Colonic mucosa (tissue), 4 donors: ENCODE data around the gene LRRC10B. TPM values are rescaled to one million over a fixed set of nuclear protein-coding genes. Genes with fewer than 3 reads are reported as not detected.

ENCODE experiments used
- DNase-seq: peaks from one replicate; pipeline ENCODE4 v3.0.0-alpha.2; 2020
- H3K27ac ChIP-seq: fragments of 200-600 bp; one replicate; pipeline ENCODE4 v1.8.0; 2021
- H3K27me3 ChIP-seq: fragments of 200-600 bp; one replicate; pipeline ENCODE4 v1.8.0; 2021
- H3K36me3 ChIP-seq: fragments of 200-600 bp; one replicate; pipeline ENCODE4 v1.8.0; 2021
- H3K4me1 ChIP-seq: fragments of 200-600 bp; one replicate; pipeline ENCODE4 v1.8.0; 2021; ENCODE audit warnings: mild to moderate bottlenecking
- H3K4me3 ChIP-seq: fragments of 200-600 bp; one replicate; pipeline ENCODE4 v1.8.0; 2021
- H3K9ac ChIP-seq, 2 donors: one replicate each; pipeline ENCODE4 v1.7.0; 2013; ENCODE audit warnings: control low read depth in 2 of 2, low read depth in 2 of 2, low read length in 2 of 2
- H3K9me3 ChIP-seq: fragments of 200-600 bp; one replicate; pipeline ENCODE4 v1.8.0; 2021
- intact Hi-C: fragments of 100-400 bp; cut with DNase I; formaldehyde crosslinking; loops from one replicate; pipeline ENCODE4 v1.14.1; 2022
- total RNA-seq, 2 donors: library from RNA; stranded (reverse); fragmentation: NEBNext Ultra II Directional in 1 of 2; extraction: Animal tissue kit (Norgen Biotek cat#: 25700) in 1 of 2; gene quantifications; one replicate each; pipeline ENCODE4 v1.2.1, GENCODE V29; 2021
- TF ChIP-seq, protein P1 (sequence below): fragments of 200-600 bp; IDR thresholded peaks from one replicate; pipeline ENCODE4 v1.8.0; 2022; ENCODE audit warnings: antibody characterized with exemption, mild to moderate bottlenecking
- donor health status: healthy.
- donor health status: DM: no; HTN: no; CAD: no.
- donor health status: DM: no; HTN: no; CAD: no.

The LRRC10B gene
- total RNA-seq, 2 donors from 2014 or later = 0.54 to 1.3 TPM

DNA sequence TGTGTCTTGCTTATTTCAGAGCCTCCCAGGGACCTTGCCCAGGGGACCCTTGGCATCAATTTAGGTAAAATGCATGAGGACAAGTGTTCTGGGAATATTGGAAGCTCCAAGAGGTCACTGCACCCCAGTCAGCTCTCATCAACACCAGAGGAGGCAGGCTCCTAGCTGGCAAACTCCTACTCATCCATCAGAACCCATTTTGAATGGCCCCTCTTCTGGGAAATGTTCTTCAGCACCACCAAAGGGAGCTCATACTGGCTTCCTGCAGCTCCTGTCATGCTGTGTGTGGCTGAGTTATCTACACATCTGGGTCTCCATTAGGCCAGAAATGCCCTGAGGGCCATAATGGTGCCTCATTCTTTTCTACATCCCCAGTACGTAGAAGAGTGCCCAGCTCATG is 17.7 kb downstream of the LRRC10B start:
- intact Hi-C loops = loop anchor here (5.0 kb wide), 1 partner anchor 101 kb away; no protein-coding TSS in a partner anchor
- no peak overlapping the region for H3K4me3 ChIP-seq
- DNase-seq = no peak
- H3K4me1 ChIP-seq = no peaks in the 10 kb centered on the region
- H3K9me3 ChIP-seq = no peaks in the 10 kb centered on the region
- no peak overlapping the region for H3K27ac ChIP-seq
- TF ChIP-seq, protein P1, sequence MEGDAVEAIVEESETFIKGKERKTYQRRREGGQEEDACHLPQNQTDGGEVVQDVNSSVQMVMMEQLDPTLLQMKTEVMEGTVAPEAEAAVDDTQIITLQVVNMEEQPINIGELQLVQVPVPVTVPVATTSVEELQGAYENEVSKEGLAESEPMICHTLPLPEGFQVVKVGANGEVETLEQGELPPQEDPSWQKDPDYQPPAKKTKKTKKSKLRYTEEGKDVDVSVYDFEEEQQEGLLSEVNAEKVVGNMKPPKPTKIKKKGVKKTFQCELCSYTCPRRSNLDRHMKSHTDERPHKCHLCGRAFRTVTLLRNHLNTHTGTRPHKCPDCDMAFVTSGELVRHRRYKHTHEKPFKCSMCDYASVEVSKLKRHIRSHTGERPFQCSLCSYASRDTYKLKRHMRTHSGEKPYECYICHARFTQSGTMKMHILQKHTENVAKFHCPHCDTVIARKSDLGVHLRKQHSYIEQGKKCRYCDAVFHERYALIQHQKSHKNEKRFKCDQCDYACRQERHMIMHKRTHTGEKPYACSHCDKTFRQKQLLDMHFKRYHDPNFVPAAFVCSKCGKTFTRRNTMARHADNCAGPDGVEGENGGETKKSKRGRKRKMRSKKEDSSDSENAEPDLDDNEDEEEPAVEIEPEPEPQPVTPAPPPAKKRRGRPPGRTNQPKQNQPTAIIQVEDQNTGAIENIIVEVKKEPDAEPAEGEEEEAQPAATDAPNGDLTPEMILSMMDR = no peak
- no peaks in the 10 kb centered on the region for H3K27me3 ChIP-seq
- no peak overlapping the region for H3K9ac ChIP-seq
- H3K36me3 ChIP-seq = no peaks in the 10 kb centered on the region

DNA sequence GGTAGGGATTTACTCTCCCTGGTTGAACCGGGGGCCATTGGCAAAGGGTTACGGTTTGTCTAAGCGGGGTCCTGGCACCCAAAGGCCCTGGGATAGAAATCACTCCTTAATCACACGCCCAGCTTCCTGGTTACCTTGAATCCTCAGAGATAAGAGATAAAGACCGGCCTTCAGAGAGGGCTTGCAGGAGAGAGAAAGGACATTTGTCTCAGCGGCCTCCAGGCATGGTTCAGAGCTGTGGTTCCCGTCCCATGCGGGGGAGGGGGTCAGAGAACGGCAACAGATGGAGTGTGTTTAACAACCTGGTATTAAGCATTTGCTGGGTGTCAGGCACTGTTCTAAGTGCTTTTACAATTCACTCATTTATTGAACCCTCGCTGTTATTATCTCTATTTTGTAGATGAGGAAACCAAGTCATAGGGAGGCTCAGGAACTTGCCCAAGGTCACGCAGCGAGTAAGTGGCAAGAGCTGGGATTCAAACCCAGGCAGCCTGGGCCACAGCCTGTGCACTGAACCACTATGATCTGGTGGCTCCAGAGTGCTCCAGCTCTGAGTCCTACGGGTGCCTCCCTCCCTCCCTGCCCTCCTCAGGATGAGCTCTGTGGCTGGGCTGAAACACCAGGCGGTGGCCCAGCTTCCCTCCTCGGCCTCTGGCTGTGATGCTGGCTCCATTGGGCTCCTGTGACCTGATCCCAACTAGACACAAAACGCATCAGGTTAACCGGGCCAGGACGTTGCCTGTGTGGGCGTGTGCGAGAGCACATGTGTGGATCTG is 18.6 kb downstream of the LRRC10B start:
- no peaks in the 10 kb centered on the region for H3K27me3 ChIP-seq
- no peaks in the 10 kb centered on the region for H3K36me3 ChIP-seq
- intact Hi-C loops = loop anchor here (5.0 kb wide), 1 partner anchor 100 kb away; no protein-coding TSS in a partner anchor
- no peaks in the 10 kb centered on the region for H3K9me3 ChIP-seq
- no peak overlapping the region for H3K4me3 ChIP-seq
- no peak overlapping the region for H3K27ac ChIP-seq
- H3K9ac ChIP-seq = no peak overlapping the region
- peaks cover under 1% of the 10 kb centered on the region for H3K4me1 ChIP-seq
- DNase-seq = no peak
- TF ChIP-seq, protein P1 = no peak

- Histone ChIP-seq H3K27ac (no peak overlapping the region), H3K9ac (no peak overlapping the region), H3K4me3 (no peak overlapping the region), H3K9me3 (no peaks in the 10 kb centered on the region), H3K36me3 (no peaks in the 10 kb centered on the region), H3K27me3 (no peaks in the 10 kb centered on the region), H3K4me1 (peaks cover 10% of the 10 kb centered on the region)
- intact Hi-C loops = loop anchor here (5.0 kb wide), 1 partner anchor 99 kb away; no protein-coding TSS in a partner anchor
- DNase-seq = no peak
- TF ChIP-seq, protein P1 = no peak
Observed at GRCh38 chr11:61528114-61528513, 19.6 kb downstream of the LRRC10B start.

- no peaks in the 10 kb centered on the region for H3K27me3 ChIP-seq
- H3K27ac ChIP-seq = no peak overlapping the region
- H3K4me1 ChIP-seq = peaks cover 18% of the 10 kb centered on the region
- no peaks in the 10 kb centered on the region for H3K36me3 ChIP-seq
- no peaks in the 10 kb centered on the region for H3K9me3 ChIP-seq
- TF ChIP-seq, protein P1 = no peak
- no peak overlapping the region for H3K4me3 ChIP-seq
- DNase-seq = no peak
- no peak overlapping the region for H3K9ac ChIP-seq
- intact Hi-C loops = loop anchor here (5.0 kb wide), 1 partner anchor 98 kb away; no protein-coding TSS in a partner anchor
Observed at GRCh38 chr11:61529537-61530225, 21.1 kb downstream of the LRRC10B start.

- TF ChIP-seq, protein P1 = no peak
- Histone ChIP-seq H3K4me3 (no peak overlapping the region), H3K27me3 (no peaks in the 10 kb centered on the region)
Observed at GRCh38 chr11:61531044-61531443, 22.5 kb downstream of the LRRC10B start.

More at GRCh38 chr11:61531044-61531443, 22.5 kb downstream of the LRRC10B start:
- no peaks in the 10 kb centered on the region for H3K36me3 ChIP-seq
- DNase-seq = no peak
- H3K9me3 ChIP-seq = no peaks in the 10 kb centered on the region
- H3K9ac ChIP-seq = no peak overlapping the region
- peaks cover 18% of the 10 kb centered on the region for H3K4me1 ChIP-seq
- intact Hi-C loops = no loop called here
- H3K27ac ChIP-seq = no peak overlapping the region
